Astrocyte (in vitro differentiated cells and primary cell): Measurements from ENCODE around the gene L3MBTL1.

Experiments
- EZH2 ChIP-seq: IDR thresholded peaks from 2 replicates; pipeline ENCODE4 v1.6.1; 2012; ENCODE audit warnings: mild to moderate bottlenecking, low read length, inconsistent platforms; ENCODE audit not compliant: insufficient read depth
- TF ChIP-seq, protein P1 (sequence below): IDR thresholded peaks from 2 replicates; pipeline ENCODE4 v1.5.1; 2011; ENCODE audit warnings: low read depth, mild to moderate bottlenecking, inconsistent platforms, low read length, moderate library complexity; ENCODE audit not compliant: insufficient read depth

DNA sequence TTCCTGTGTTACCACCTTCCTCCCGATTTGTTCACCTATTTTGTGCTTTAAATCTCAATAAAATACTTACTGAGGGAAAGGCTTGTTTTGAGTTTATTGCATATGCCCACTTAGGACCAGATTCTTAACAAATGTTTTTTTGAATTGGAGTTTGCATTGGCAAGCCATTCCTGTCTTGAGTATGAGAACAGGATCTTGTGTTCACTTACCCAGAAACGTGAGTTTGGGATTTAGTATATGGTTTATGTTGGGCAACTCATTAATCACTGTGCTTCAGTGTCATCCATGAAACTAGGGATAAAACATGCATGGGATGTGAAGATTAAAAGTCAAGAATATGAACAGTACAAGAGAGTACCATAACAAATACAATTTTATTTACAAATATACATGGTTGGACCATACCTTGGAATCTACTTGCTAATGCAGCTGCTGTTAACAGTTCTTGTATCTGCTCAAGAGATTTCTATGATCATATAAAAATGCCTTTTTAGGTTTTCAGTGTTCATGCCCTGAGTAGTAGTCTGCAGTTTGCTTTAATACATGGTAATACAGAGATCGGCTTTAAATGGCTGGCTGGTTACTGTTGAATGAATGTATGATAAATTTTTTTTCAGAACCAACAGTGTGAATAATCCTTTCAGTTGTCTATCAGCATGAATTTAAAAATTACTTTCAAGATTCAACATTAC is 43.8 kb upstream of the L3MBTL1 start:
- TF ChIP-seq, protein P1, sequence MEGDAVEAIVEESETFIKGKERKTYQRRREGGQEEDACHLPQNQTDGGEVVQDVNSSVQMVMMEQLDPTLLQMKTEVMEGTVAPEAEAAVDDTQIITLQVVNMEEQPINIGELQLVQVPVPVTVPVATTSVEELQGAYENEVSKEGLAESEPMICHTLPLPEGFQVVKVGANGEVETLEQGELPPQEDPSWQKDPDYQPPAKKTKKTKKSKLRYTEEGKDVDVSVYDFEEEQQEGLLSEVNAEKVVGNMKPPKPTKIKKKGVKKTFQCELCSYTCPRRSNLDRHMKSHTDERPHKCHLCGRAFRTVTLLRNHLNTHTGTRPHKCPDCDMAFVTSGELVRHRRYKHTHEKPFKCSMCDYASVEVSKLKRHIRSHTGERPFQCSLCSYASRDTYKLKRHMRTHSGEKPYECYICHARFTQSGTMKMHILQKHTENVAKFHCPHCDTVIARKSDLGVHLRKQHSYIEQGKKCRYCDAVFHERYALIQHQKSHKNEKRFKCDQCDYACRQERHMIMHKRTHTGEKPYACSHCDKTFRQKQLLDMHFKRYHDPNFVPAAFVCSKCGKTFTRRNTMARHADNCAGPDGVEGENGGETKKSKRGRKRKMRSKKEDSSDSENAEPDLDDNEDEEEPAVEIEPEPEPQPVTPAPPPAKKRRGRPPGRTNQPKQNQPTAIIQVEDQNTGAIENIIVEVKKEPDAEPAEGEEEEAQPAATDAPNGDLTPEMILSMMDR: no peak
- no peak for TF ChIP-seq EZH2
